ENCODE data around the gene VDR. TPM values are rescaled to one million over a fixed set of nuclear protein-coding genes. Genes with fewer than 3 reads are reported as not detected.

Gene VDR
- polyA plus RNA-seq, 1 donor from 2014 or later: not detected

- Histone ChIP-seq H2AFZ (ENCODE audit: low read depth, low read length) (no peak overlapping the region), H3K4me2 (ENCODE audit: low read length) (no peak overlapping the region), H3K27ac (ENCODE audit: low read length) (no peak overlapping the region), H4K20me1 (ENCODE audit: insufficient read depth) (no peaks in the 10 kb centered on the region), H3K9me2 (ENCODE audit: insufficient read depth, low read length) (no peaks in the 10 kb centered on the region), H3K79me2 (replicated peaks; ENCODE audit: insufficient read depth, low read length) (no peaks in the 10 kb centered on the region), H3K4me3 (ENCODE audit: low read length) (no peak overlapping the region), H3F3A (ENCODE audit: insufficient read depth, low read length, poor library complexity, severe bottlenecking) (no peaks in the 10 kb centered on the region), H3K27me3 (ENCODE audit: insufficient read depth, low read depth, low read length) (no peaks in the 10 kb centered on the region), H3K9me3 (ENCODE audit: low read length) (no peaks in the 10 kb centered on the region), H3K9ac (ENCODE audit: low read length) (no peak overlapping the region), H3K36me3 (ENCODE audit: insufficient read depth, low read length) (no peaks in the 10 kb centered on the region)
- TF ChIP-seq EZH2 (IDR thresholded peaks at IDR 0.05; ENCODE audit: borderline replicate concordance, insufficient read depth, low read length, poor library complexity, severe bottlenecking) (no peak), REST (IDR thresholded peaks at IDR 0.05; ENCODE audit: borderline replicate concordance) (no peak), MXI1 (conservative IDR thresholded peaks at IDR 0.05; ENCODE audit: poor library complexity, severe bottlenecking) (no peak), RAD21 (conservative IDR thresholded peaks at IDR 0.05) (no peak), POLR2AphosphoS5 (IDR thresholded peaks at IDR 0.05) (no peak), SMC3 (conservative IDR thresholded peaks at IDR 0.05; ENCODE audit: poor library complexity) (no peak), EP300 (conservative IDR thresholded peaks at IDR 0.05; ENCODE audit: poor library complexity, severe bottlenecking) (no peak), CTCF (IDR thresholded peaks at IDR 0.05; ENCODE audit: poor library complexity, severe bottlenecking) (no peak), TAF1 (IDR thresholded peaks at IDR 0.05; ENCODE audit: low read depth) (no peak)
These were observed 50.3 kb downstream of the VDR start for GRCh38 chr12:47854531-47854930.

- TF ChIP-seq POLR2AphosphoS5 (IDR thresholded peaks at IDR 0.05): no peak
- TF ChIP-seq MXI1 (conservative IDR thresholded peaks at IDR 0.05; ENCODE audit: poor library complexity, severe bottlenecking): no peak
- TF ChIP-seq RAD21 (conservative IDR thresholded peaks at IDR 0.05): no peak
- TF ChIP-seq CTCF (IDR thresholded peaks at IDR 0.05; ENCODE audit: poor library complexity, severe bottlenecking): no peak
- TF ChIP-seq SMC3 (conservative IDR thresholded peaks at IDR 0.05; ENCODE audit: poor library complexity): no peak
- no peak for TF ChIP-seq EP300 (conservative IDR thresholded peaks at IDR 0.05; ENCODE audit: poor library complexity, severe bottlenecking)
- Histone ChIP-seq H3K27me3 (ENCODE audit: insufficient read depth, low read depth, low read length) (no peaks in the 10 kb centered on the region), H4K20me1 (ENCODE audit: insufficient read depth) (no peaks in the 10 kb centered on the region), H3F3A (ENCODE audit: insufficient read depth, low read length, poor library complexity, severe bottlenecking) (no peaks in the 10 kb centered on the region), H3K9ac (ENCODE audit: low read length) (no peak overlapping the region), H2AFZ (ENCODE audit: low read depth, low read length) (no peak overlapping the region), H3K79me2 (replicated peaks; ENCODE audit: insufficient read depth, low read length) (no peaks in the 10 kb centered on the region), H3K36me3 (ENCODE audit: insufficient read depth, low read length) (no peaks in the 10 kb centered on the region), H3K9me3 (ENCODE audit: low read length) (no peaks in the 10 kb centered on the region), H3K4me3 (ENCODE audit: low read length) (no peak overlapping the region), H3K4me2 (ENCODE audit: low read length) (no peak overlapping the region), H3K9me2 (ENCODE audit: insufficient read depth, low read length) (no peaks in the 10 kb centered on the region), H3K27ac (ENCODE audit: low read length) (no peak overlapping the region)
These were observed 52.7 kb downstream of the VDR start for GRCh38 chr12:47852096-47852571.
